Cardiac fibroblast (primary cell): ENCODE measurements around the gene HELQ.

Experiments used
- DNase-seq, 2 donors: peaks; one replicate each; pipeline versions ENCODE4 v3.0.0 to v3.0.0-alpha.2; 2010; ENCODE audit warnings: low read depth in 2 of 2
- H3K4me3 ChIP-seq, 2 donors: replicated peaks in 1 of 2; 1 replicate in 1 of 2; 2 replicates in 1 of 2; pipeline ENCODE4 v1.5.1; 2011; ENCODE audit warnings: low read depth in 2 of 2, low read length in 2 of 2, mild to moderate bottlenecking in 2 of 2, moderate library complexity in 1 of 2
- TF ChIP-seq, protein P1 (sequence below): IDR thresholded peaks from one replicate; pipeline ENCODE4 v1.5.1; 2011; ENCODE audit warnings: low read depth, mild to moderate bottlenecking, low read length, inconsistent platforms

Gene HELQ

DNA sequence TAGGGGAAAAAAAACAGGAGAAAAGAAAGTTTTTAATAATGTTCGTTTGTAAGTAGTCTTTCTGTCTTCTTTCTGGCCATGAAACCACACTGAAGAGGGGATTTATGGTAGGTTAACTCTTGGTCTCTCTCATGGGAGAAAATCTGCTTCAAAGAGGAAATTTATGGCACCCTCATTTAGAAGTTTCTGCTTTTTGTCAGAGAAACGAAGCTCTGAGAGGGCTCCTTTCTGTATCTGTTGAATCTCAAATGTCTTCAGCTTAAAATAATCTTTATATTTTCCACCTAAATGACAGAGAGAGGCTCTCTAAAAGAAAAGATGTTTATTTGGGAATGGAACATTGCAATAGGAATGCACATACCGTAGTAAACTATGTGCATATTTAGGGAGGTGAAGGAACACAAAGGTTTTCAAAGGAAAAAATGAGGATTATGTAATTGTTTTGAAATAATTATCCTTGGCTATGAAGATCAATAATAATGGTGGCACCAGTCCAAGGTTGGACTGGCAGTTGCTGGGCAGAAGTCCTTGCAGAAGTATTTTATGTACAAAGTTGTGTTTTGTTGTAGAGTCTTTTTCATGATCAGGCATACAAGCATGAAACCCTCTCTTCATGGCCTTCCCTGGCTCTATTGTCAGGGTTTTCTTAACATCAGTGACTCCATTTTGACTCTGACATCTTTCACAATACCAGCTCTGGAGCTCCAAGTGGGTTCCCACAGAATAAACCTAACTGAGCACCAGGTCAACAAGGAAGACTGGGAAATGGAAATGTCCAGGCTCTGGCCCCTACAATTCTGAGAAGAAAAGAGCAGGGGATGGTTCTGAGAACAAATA lies 67.9 kb downstream of the HELQ start:
- TF ChIP-seq, protein P1, sequence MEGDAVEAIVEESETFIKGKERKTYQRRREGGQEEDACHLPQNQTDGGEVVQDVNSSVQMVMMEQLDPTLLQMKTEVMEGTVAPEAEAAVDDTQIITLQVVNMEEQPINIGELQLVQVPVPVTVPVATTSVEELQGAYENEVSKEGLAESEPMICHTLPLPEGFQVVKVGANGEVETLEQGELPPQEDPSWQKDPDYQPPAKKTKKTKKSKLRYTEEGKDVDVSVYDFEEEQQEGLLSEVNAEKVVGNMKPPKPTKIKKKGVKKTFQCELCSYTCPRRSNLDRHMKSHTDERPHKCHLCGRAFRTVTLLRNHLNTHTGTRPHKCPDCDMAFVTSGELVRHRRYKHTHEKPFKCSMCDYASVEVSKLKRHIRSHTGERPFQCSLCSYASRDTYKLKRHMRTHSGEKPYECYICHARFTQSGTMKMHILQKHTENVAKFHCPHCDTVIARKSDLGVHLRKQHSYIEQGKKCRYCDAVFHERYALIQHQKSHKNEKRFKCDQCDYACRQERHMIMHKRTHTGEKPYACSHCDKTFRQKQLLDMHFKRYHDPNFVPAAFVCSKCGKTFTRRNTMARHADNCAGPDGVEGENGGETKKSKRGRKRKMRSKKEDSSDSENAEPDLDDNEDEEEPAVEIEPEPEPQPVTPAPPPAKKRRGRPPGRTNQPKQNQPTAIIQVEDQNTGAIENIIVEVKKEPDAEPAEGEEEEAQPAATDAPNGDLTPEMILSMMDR = no peak
- no peak overlapping the region for H3K4me3 ChIP-seq

DNA sequence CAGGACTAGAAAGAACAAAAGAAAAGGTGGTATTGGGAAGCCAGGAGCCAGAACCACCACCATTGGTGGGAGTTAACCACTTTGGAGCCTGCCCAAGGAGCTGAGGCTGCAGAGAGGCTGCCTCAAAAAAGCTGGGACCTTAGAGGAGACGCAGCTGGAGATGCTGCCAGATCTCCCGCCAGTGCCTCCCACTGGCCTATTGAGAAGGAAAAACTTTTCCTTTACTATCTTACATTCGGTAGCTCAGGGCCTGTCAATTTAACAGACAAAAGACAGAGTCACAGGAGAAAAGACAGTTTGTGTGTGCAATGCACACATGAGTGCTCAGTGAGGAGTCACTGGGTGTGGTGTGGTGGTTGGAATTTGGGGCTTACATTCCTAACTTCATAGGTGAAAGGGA lies 68.6 kb downstream of the HELQ start:
- no peak overlapping the region for H3K4me3 ChIP-seq
- TF ChIP-seq, protein P1 = no peak
- peak; percentile 8 to 13 for DNase-seq

More for the DNA sequence above, 67.9 kb downstream of the HELQ start:
- no peak for DNase-seq

DNA sequence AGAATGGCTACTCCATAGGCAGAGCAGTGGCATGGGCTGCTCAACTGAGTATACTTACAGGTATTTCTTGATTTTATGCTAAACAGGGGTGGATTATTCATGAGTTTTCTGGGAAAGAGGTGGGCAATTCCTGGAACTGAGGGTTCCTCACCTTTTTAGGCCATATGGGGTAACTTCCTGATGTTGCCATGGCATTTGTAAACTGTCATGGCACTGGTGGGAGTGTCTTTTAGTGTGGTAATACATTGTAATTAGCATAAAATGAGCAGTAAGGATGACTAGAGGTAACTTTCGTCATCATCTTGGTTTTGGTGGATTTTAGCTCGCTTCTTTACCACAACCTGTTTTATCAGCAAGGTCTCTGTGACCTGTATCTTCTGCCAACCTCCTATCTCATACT lies 72.8 kb downstream of the HELQ start:
- no peak for DNase-seq
- TF ChIP-seq, protein P1 = no peak
- H3K4me3 ChIP-seq = no peak overlapping the region

DNA sequence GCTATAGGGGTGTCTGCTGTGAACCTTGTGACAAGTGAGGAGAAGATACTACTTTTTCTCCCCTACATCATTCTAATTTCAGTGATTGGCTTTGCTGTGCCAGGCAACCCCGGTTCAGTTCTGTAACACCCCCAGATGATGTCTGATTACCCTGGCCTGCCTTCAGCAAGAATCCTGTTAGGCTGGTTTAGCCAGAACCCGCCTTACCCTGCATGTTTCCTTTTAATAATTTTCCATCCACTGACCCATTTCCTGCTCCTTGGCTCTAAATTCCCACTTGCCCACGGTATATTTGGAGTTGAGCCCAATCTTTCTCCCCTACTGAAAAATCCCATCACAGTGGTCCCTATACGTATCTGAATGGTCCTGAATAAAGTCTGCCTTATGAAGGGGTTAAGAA lies 74.5 kb downstream of the HELQ start:
- TF ChIP-seq, protein P1 = no peak
- DNase-seq = no peak
- no peak overlapping the region for H3K4me3 ChIP-seq

DNA sequence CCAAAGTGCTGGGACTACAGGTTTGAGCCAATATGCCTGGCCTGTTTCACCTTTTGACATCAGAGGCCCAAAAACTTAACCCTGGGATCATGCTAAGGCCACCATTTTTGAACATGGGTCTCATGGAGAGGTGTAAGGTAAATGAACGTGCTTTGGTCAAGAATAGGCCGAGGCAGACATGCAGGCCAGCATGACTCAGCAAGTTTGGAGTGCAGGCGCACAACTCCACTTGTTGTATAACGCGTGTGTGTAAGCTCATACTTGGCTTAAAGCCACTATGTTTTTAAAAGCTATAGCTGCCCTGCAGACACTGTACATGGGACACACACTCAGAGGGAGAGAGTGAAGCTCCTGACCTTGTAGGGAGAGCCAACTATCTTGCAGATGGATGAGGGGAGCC lies 77.2 kb downstream of the HELQ start:
- no peak overlapping the region for H3K4me3 ChIP-seq
- no peak for DNase-seq
- TF ChIP-seq, protein P1 = no peak

DNA sequence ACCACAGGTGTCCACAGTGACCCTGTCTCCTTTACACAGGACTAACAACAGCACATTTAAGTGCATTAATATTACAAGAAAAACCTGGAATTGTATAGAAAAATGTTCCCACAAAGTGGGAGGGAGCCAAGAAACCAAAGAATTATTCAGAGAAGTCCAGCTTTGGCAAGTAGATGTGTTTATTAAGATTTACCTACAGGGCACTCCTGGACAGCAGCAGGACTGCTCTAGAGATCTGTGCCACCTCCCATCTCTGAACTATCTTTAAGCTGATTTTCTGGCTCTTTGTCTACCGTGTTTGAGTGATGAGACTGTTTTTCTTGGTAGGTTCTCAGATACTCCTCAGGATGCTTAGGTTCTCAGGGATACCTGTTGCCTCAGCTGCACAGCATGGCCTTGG lies 82.7 kb downstream of the HELQ start:
- no peak for DNase-seq
- no peak overlapping the region for H3K4me3 ChIP-seq
- TF ChIP-seq, protein P1 = no peak
